Stimulated activated CD8-positive, alpha-beta memory T cell treated with anti-CD3 and anti-CD28 coated beads, Interleukin-12 subunit alpha, Interleukin-12 subunit beta, amount 100 ng/mL, for 1 hour (primary cell): Measurements from ENCODE around the gene TANGO6.
"Not testable (repeated sequence)": the region's sequence is repeated elsewhere in the genome, so short reads cannot be mapped to it uniquely, and the experiment has no call there.

Source experiments
- DNase-seq: peaks from one replicate; pipeline ENCODE4 v3.0.0-alpha.2; 2020; ENCODE audit warnings: low read depth

The TANGO6 gene

GRCh38 chr16:69013991-69014390 is 170.7 kb downstream of the TANGO6 start:
- no peak for DNase-seq

- no peak for DNase-seq
Measured at GRCh38 chr16:69014811-69015210, 171.5 kb downstream of the TANGO6 start.

- DNase-seq, result no peak
Measured at GRCh38 chr16:69017036-69017783, 173.9 kb downstream of the TANGO6 start.

GRCh38 chr16:69019811-69020210 is 176.5 kb downstream of the TANGO6 start:
- DNase-seq, result no peak

GRCh38 chr16:69029121-69029520 is 185.8 kb downstream of the TANGO6 start:
- DNase-seq, result no peak

- DNase-seq, result no peak
Measured at GRCh38 chr16:69031877-69032301, 188.6 kb downstream of the TANGO6 start.

GRCh38 chr16:69033151-69033949 is 190.0 kb downstream of the TANGO6 start:
- no peak for DNase-seq

GRCh38 chr16:69035375-69035774 is 192.0 kb downstream of the TANGO6 start:
- no peak for DNase-seq

- DNase-seq, result no peak
Measured at GRCh38 chr16:69036399-69037091, 193.2 kb downstream of the TANGO6 start.

- no peak for DNase-seq
Measured at GRCh38 chr16:69037373-69038160, 194.2 kb downstream of the TANGO6 start.

- DNase-seq, result no peak
Measured at GRCh38 chr16:69039333-69039941, 196.1 kb downstream of the TANGO6 start.

- no peak for DNase-seq
Measured at GRCh38 chr16:69040144-69040909, 197.0 kb downstream of the TANGO6 start.

- no peak for DNase-seq
Measured at GRCh38 chr16:69048328-69049120, 205.2 kb downstream of the TANGO6 start.

GRCh38 chr16:69049146-69049545 is 205.8 kb downstream of the TANGO6 start:
- no peak for DNase-seq

GRCh38 chr16:69049603-69050375 is 206.5 kb downstream of the TANGO6 start:
- no peak for DNase-seq

- not testable (repeated sequence) for DNase-seq
Measured at GRCh38 chr16:69051517-69051830, 208.1 kb downstream of the TANGO6 start.

- no peak for DNase-seq
Measured at GRCh38 chr16:69055008-69055407, 211.7 kb downstream of the TANGO6 start.

- no peak for DNase-seq
Measured at GRCh38 chr16:69055980-69056379, 212.6 kb downstream of the TANGO6 start.

GRCh38 chr16:69056421-69056820 is 213.1 kb downstream of the TANGO6 start:
- DNase-seq, result no peak
